ENCODE results near the gene KCNK6.
"Not testable (repeated sequence)": the region's sequence is repeated elsewhere in the genome, so short reads cannot be mapped to it uniquely, and the experiment has no call there.

KCNK6 gene

GRCh38 chr19:38360839-38361631 is 41.4 kb downstream of the KCNK6 start:
- TF ChIP-seq CTCF (IDR thresholded peaks at IDR 0.05; ENCODE audit: low read depth, low read length, missing control alignments) = no peak
- peak overlapping the region; percentile 58 for H3K4me3 ChIP-seq (ENCODE audit: low read depth, low read length)
- DNase-seq (ENCODE audit: low read depth) = no peak

- DNase-seq (ENCODE audit: low read depth) = peak; percentile 38
- peak overlapping the region; percentile 58 for H3K4me3 ChIP-seq (ENCODE audit: low read depth, low read length)
- peak; percentile 38 for TF ChIP-seq CTCF (IDR thresholded peaks at IDR 0.05; ENCODE audit: low read depth, low read length, missing control alignments)
Observed at GRCh38 chr19:38361633-38362075, 42.0 kb downstream of the KCNK6 start.

- DNase-seq (ENCODE audit: low read depth) = peak; percentile 13
- no peak for TF ChIP-seq CTCF (IDR thresholded peaks at IDR 0.05; ENCODE audit: low read depth, low read length, missing control alignments)
- peak overlapping the region; percentile 58 for H3K4me3 ChIP-seq (ENCODE audit: low read depth, low read length)
Observed at GRCh38 chr19:38362076-38362945, 42.7 kb downstream of the KCNK6 start.

- not testable (repeated sequence) for DNase-seq (ENCODE audit: low read depth); H3K4me3 ChIP-seq (ENCODE audit: low read depth, low read length)
Observed at GRCh38 chr19:38362946-38363688, 43.5 kb downstream of the KCNK6 start.

GRCh38 chr19:38367041-38367440 is 47.4 kb downstream of the KCNK6 start:
- TF ChIP-seq CTCF (IDR thresholded peaks at IDR 0.05; ENCODE audit: low read depth, low read length, missing control alignments) = no peak
- H3K4me3 ChIP-seq (ENCODE audit: low read depth, low read length) = no peak overlapping the region
- no peak for DNase-seq (ENCODE audit: low read depth)

- no peak for DNase-seq (ENCODE audit: low read depth)
- no peak for TF ChIP-seq CTCF (IDR thresholded peaks at IDR 0.05; ENCODE audit: low read depth, low read length, missing control alignments)
- no peak overlapping the region for H3K4me3 ChIP-seq (ENCODE audit: low read depth, low read length)
Observed at GRCh38 chr19:38369584-38369983, 49.9 kb downstream of the KCNK6 start.

GRCh38 chr19:38370299-38370698 is 50.7 kb downstream of the KCNK6 start:
- no peak for DNase-seq (ENCODE audit: low read depth)
- TF ChIP-seq CTCF (IDR thresholded peaks at IDR 0.05; ENCODE audit: low read depth, low read length, missing control alignments) = no peak
- no peak overlapping the region for H3K4me3 ChIP-seq (ENCODE audit: low read depth, low read length)
